Fibroblast of pulmonary artery (primary cell): ENCODE measurements around the gene CASZ1.
A peak's percentile ranks its signal among the peaks of the same experiment; 100 is the strongest.

ENCODE experiments used
- DNase-seq: peaks from one replicate; pipeline ENCODE4 v3.0.0-alpha.2; 2010; ENCODE audit warnings: low read depth
- H3K4me3 ChIP-seq: replicated peaks from 2 replicates; pipeline ENCODE4 v1.5.1; 2011; ENCODE audit warnings: low read depth, mild to moderate bottlenecking, control low read depth, low read length, moderate library complexity
- CTCF ChIP-seq: IDR thresholded peaks from 2 replicates; pipeline ENCODE4 v1.5.1; 2011; ENCODE audit warnings: mild to moderate bottlenecking, control low read depth, low read length, inconsistent platforms; ENCODE audit errors: missing control alignments

Gene CASZ1

GRCh38 chr1:10639011-10639774, 157.3 kb downstream of the CASZ1 start:
- H3K4me3 ChIP-seq = no peak overlapping the region
- peak; percentile 18 for DNase-seq
- no peak for TF ChIP-seq CTCF

GRCh38 chr1:10638559-10639005, 157.9 kb downstream of the CASZ1 start:
- no peak for DNase-seq
- no peak for TF ChIP-seq CTCF
- no peak overlapping the region for H3K4me3 ChIP-seq

- no peak overlapping the region for H3K4me3 ChIP-seq
- TF ChIP-seq CTCF = no peak
- no peak for DNase-seq
These were observed 158.4 kb downstream of the CASZ1 start for GRCh38 chr1:10637834-10638558.

GRCh38 chr1:10637400-10637799, 159.0 kb downstream of the CASZ1 start:
- H3K4me3 ChIP-seq = no peak overlapping the region
- TF ChIP-seq CTCF = no peak

GRCh38 chr1:10635992-10636391, 160.5 kb downstream of the CASZ1 start:
- no peak for DNase-seq
- no peak for TF ChIP-seq CTCF
- no peak overlapping the region for H3K4me3 ChIP-seq

More at GRCh38 chr1:10637400-10637799, 159.0 kb downstream of the CASZ1 start:
- DNase-seq = no peak

GRCh38 chr1:10635085-10635896, 161.2 kb downstream of the CASZ1 start:
- H3K4me3 ChIP-seq = no peak overlapping the region
- TF ChIP-seq CTCF = no peak
- DNase-seq = no peak
